Upper lobe of right lung (tissue), 1 donor: ENCODE measurements around the gene YOD1. TPM values are rescaled to one million over a fixed set of nuclear protein-coding genes. Genes with fewer than 3 reads are reported as not detected.

ENCODE experiments used
- ATAC-seq: fragments of 200-7000 bp; cut with Tn5 transposase; one replicate; pipeline ENCODE4 v1.9.1; 2020; ENCODE audit warnings: mild to moderate bottlenecking, moderate library complexity
- DNase-seq: peaks from one replicate; pipeline ENCODE4 v3.0.0-alpha.2; 2020
- H3K27ac ChIP-seq: fragments of 200-600 bp; one replicate; pipeline ENCODE4 v1.8.0; 2022
- H3K27me3 ChIP-seq: fragments of 200-600 bp; one replicate; pipeline ENCODE4 v1.8.0; 2022; ENCODE audit warnings: mild to moderate bottlenecking
- H3K36me3 ChIP-seq: fragments of 200-600 bp; one replicate; pipeline ENCODE4 v1.8.0; 2022
- H3K4me1 ChIP-seq: fragments of 200-600 bp; one replicate; pipeline ENCODE4 v1.8.0; 2022
- H3K4me3 ChIP-seq: fragments of 200-600 bp; one replicate; pipeline ENCODE4 v1.8.0; 2022; ENCODE audit warnings: mild to moderate bottlenecking
- H3K9me3 ChIP-seq: fragments of 200-600 bp; one replicate; pipeline ENCODE4 v1.8.0; 2022
- CTCF ChIP-seq: fragments of 200-600 bp; IDR thresholded peaks from one replicate; pipeline ENCODE4 v1.8.0; 2022; ENCODE audit warnings: antibody characterized with exemption
- intact Hi-C: fragments of 100-400 bp; cut with DNase I; formaldehyde crosslinking; loops from one replicate; pipeline ENCODE4 v1.11.0; 2022
- total RNA-seq: library from RNA; stranded (reverse); fragmentation: NEBNext Ultra II Directional; extraction: Animal tissue kit (Norgen Biotek cat#: 25700); gene quantifications from one replicate; pipeline ENCODE4 v1.2.1, GENCODE V29; 2021
- donor health status: DM: no; HTN: yes; CAD: no; lungs with severe emphysema.

YOD1 gene
- total RNA-seq, 1 donor from 2014 or later, result 7.0 TPM

DNA sequence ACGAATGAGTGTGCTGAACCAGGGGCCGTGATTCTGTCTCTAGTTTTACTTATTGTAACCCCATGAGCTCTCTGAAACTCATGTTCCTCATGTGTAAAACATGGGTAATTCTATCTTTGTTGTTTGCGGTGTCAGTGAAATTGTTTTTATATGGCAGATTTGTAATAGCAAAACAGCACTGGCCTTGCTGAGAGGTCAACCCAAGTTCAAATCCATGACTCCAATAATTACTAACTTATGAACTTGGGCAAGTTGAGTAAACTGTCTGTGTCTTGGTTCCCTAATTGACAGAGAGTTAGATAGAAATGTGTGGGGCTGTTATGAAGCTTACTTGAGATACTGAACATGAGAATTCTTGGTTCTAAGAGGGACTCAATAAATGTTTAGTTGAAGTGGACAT, 36.3 kb downstream of the YOD1 start:
- H3K36me3 ChIP-seq, result no peaks in the 10 kb centered on the region
- no peak overlapping the region for H3K27ac ChIP-seq
- peaks cover 8% of the 10 kb centered on the region for H3K4me1 ChIP-seq
- DNase-seq, result no peak
- no peak for ATAC-seq
- no peaks in the 10 kb centered on the region for H3K27me3 ChIP-seq
- H3K9me3 ChIP-seq, result no peaks in the 10 kb centered on the region
- no peak overlapping the region for H3K4me3 ChIP-seq
- no peak for TF ChIP-seq CTCF
- intact Hi-C loops, result no loop called here

DNA sequence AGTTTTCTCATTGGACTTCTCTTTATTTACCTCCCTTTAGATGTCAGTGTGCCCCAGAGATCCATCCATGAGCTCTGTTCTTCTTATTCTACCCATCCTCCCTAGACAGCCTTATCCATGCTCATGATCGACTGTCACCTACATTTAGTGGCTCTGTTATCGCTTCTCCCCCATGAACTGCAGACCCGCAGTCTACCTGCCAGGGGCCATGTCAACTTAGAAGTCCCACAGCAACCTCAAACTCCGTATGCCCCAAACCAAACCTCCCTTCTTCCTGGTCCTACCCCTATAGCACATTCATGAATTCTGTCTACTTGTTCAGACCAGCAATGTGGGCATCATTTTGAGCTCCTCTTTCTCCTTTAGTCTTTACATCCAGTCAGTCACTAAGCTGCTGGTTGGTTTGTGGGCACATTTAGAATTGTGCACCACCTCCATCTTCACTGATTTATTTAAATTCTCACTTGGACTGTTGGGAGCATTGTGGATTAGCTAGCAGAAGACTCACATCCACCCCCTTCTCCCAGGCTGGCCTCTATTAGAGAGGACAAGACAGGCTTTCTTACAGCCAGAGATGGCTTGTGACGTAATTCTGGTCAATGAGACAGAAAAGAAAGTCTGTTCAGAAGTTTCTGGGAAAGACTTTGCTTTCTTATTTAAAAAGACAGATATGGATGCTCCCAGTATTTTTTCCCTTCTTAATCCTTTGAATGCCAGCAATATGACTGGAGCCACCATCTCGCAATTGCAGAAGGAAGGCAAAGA, 37.5 kb downstream of the YOD1 start:
- DNase-seq, result no peak
- intact Hi-C loops, result no loop called here
- peaks cover 16% of the 10 kb centered on the region for H3K4me1 ChIP-seq
- H3K36me3 ChIP-seq, result no peaks in the 10 kb centered on the region
- no peak overlapping the region for H3K4me3 ChIP-seq
- no peaks in the 10 kb centered on the region for H3K9me3 ChIP-seq
- no peak overlapping the region for H3K27ac ChIP-seq
- no peaks in the 10 kb centered on the region for H3K27me3 ChIP-seq
- no peak for TF ChIP-seq CTCF
- ATAC-seq, result no peak

- Histone ChIP-seq H3K9me3 (no peaks in the 10 kb centered on the region), H3K4me1 (peaks cover 16% of the 10 kb centered on the region), H3K36me3 (no peaks in the 10 kb centered on the region), H3K27me3 (no peaks in the 10 kb centered on the region), H3K4me3 (no peak overlapping the region), H3K27ac (peak overlapping the region; percentile 77)
- intact Hi-C loops, result no loop called here
- ATAC-seq (peak; percentile 73), DNase-seq (no peak)
- no peak for TF ChIP-seq CTCF
Measured at GRCh38 chr1:207010726-207011125, 40.3 kb downstream of the YOD1 start.

DNA sequence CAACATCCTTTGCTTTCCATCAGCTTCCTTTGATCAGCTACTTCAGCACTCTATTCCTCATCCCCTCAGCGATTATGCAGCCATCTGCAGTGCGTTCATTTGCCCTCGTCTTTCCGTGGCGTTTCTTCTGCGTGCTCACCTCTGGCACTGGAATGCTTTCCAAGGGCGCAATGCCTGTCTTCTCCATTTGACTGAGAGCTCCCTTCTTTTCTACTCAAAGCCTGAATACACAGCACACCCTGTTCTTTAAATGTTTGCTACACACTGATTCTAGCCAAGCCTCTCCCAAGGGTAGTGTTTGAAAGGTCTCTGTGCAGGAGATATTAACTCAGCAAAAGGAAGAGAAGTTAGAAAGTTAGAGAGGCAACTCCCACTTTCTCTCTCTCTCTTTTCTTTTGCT, 41.1 kb downstream of the YOD1 start:
- peak; percentile 83 for ATAC-seq
- intact Hi-C loops, result no loop called here
- Histone ChIP-seq H3K9me3 (no peaks in the 10 kb centered on the region), H3K27me3 (no peaks in the 10 kb centered on the region), H3K4me3 (no peak overlapping the region), H3K4me1 (peaks cover 21% of the 10 kb centered on the region), H3K36me3 (no peaks in the 10 kb centered on the region), H3K27ac (peak overlapping the region; percentile 77)
- DNase-seq, result no peak
- TF ChIP-seq CTCF, result no peak

- Histone ChIP-seq H3K27ac (peak overlapping the region; percentile 77), H3K36me3 (no peaks in the 10 kb centered on the region), H3K27me3 (no peaks in the 10 kb centered on the region), H3K9me3 (no peaks in the 10 kb centered on the region), H3K4me1 (peaks cover 23% of the 10 kb centered on the region), H3K4me3 (no peak overlapping the region)
- TF ChIP-seq CTCF, result no peak
- DNase-seq (no peak), ATAC-seq (no peak)
- intact Hi-C loops, result no loop called here
Measured at GRCh38 chr1:207009182-207009850, 41.7 kb downstream of the YOD1 start.
